A549 treated with GW870086 at 1 μM for 4 hours (cell line): ENCODE measurements around the gene CLEC7A. TPM values are rescaled to one million over a fixed set of nuclear protein-coding genes. Genes with fewer than 3 reads are reported as not detected.

Experiments
- total RNA-seq: library from RNA; stranded (reverse); fragments of 200-300 nt; extraction: Qiagen RNA extraction; gene quantifications from 5 replicates; pipeline ENCODE4 v1.2.3, GENCODE V29; 2022; ENCODE audit warnings: low read depth

CLEC7A gene
- total RNA-seq, result not detected in 5 replicates

GRCh38 chr12:10130042-10130441 is at the start of gene CLEC7A:
Gene CLEC7A (minus strand): TSS chr12:10130199. CDS start chr12:10130082, 117 bp downstream.

GRCh38 chr12:10178821-10179220 is 48.8 kb upstream of the CLEC7A start, which contains the start of gene TMEM52B:
Gene TMEM52B (plus strand): TSS chr12:10179032. CDS start chr12:10179575, 543 bp downstream.

GRCh38 chr12:10171973-10172728 is 42.2 kb upstream of the CLEC7A start, which contains the start of gene OLR1:
Gene OLR1 (minus strand): TSS chr12:10172132. CDS start chr12:10172077, 55 bp downstream.

GRCh38 chr12:10098791-10099190 is 31.2 kb downstream of the CLEC7A start, which contains the start of gene CLEC1A:
Gene CLEC1A (minus strand): TSS chr12:10098985. CDS start chr12:10098922, 63 bp downstream.

Other genes with a start within 250 kb of the CLEC7A start
- not detected in 5 replicates for gene KLRF2, start 248.7 kb downstream of the CLEC7A start, total RNA-seq
- gene CLEC2A, start 197.8 kb downstream of the CLEC7A start, total RNA-seq, result not detected in 5 replicates
- not detected in 5 replicates for gene CLEC12A, start 158.8 kb downstream of the CLEC7A start, total RNA-seq
- not detected in 5 replicates for gene CLEC1B, start 131.1 kb downstream of the CLEC7A start, total RNA-seq
- gene CLEC12B, start 119.6 kb downstream of the CLEC7A start, total RNA-seq, result not detected in 5 replicates
- not detected in 5 replicates for gene CLEC9A, start 99.5 kb downstream of the CLEC7A start, total RNA-seq
- not detected in 5 replicates for gene CLEC1A, start 31.2 kb downstream of the CLEC7A start, total RNA-seq
- gene OLR1, start 41.9 kb upstream of the CLEC7A start, total RNA-seq, result 0.72 to 1.8 TPM (median 1.2 TPM) in 5 replicates
- 0.08 to 0.64 TPM (median 0.16 TPM) in 4 of 5 replicates, not detected in the other for gene TMEM52B, start 48.8 kb upstream of the CLEC7A start, total RNA-seq
- 37.0 to 47.9 TPM (median 37.9 TPM) in 5 replicates for gene GABARAPL1, start 82.7 kb upstream of the CLEC7A start, total RNA-seq
- not detected in 5 replicates for gene KLRD1, start 177.7 kb upstream of the CLEC7A start, total RNA-seq